NCI-H748 treated with DMSO at 0.1 percent for 48 hours (cell line): ENCODE results near the gene RXRB.
A peak's percentile ranks its signal among the peaks of the same experiment; 100 is the strongest.
"Not testable (repeated sequence)": the region's sequence is repeated elsewhere in the genome, so short reads cannot be mapped to it uniquely, and the experiment has no call there.

ENCODE experiments used
- DNase-seq: peaks from one replicate; lab custom pipeline; 2025; lab: John Stamatoyannopoulos, UW

Gene RXRB

DNA sequence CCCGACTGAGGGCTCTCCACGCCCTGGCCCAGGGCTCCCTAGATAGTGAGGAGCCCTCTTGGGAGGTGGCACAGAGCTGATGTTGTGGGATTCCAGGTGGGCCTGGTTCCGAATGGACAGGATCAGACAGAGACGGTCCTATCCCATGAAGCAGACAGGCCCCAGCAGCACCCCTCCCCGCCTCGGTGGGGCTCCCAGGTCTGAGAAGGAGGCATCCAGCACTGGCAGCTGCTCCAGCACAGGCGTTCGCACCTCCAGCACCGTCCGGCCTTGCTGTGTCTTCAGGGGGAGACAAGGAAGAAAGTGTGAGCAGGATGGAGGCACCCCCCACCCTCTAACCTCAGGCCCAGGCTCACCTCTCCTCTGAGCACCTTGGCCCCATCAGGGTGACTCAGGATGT lies 36.9 kb downstream of the RXRB start:
- DNase-seq, result no peak

- DNase-seq, result peak; percentile 55
These were observed 38.8 kb downstream of the RXRB start for GRCh38 chr6:33161354-33162331.

DNA sequence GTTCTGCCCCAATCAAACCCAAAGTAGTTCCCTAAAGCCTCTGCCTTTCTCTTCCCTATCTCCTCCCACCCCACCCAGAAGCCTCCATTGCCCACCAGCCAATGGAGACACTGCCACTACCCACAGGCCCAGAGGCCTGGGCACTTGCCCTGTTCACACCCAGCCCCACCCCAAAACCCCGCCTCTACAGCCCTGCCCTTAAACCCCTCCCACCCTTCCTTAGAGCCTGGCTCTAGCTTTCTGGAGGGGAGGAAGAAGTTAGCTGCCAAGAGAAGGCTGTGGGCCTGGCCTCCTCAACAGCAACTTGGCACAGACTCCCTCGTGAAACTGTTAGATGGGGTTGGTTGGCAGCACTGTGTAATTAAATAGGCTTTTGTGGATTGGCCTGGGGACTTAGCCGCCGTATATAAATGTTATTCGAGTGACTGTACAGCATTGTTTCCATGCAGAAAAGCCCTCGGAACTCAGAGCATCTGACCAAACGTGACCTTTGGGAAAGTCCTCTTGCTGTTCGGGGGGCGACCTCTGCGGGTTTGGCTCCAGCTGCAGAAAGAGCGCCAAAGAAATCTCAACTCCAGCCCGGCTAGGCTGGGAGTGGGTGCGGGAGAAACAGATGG lies 39.6 kb downstream of the RXRB start:
- DNase-seq, result no peak

DNA sequence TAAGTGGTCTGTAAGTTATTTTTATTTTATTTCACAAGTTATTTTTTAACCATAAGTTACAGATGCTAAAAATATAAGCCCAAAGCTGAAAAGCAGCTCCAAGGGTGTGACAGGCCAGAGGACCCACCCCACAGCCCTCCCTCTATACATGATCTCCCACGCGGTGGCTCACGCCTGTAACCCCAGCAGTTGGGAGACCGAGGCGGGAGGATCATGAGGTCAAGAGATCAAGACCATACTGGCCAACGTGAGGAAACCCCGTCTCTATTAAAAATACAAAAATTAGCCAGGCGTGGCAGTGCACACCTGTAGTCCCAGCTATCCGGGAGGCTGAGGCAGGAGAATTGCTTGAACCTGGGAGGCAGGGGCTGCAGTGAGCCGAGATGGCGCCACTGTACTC lies 40.4 kb downstream of the RXRB start:
- no peak for DNase-seq

- DNase-seq, result no peak
These were observed 43.5 kb downstream of the RXRB start for GRCh38 chr6:33156964-33157363.

GRCh38 chr6:33156561-33156960 lies 43.9 kb downstream of the RXRB start:
- DNase-seq, result no peak

DNA sequence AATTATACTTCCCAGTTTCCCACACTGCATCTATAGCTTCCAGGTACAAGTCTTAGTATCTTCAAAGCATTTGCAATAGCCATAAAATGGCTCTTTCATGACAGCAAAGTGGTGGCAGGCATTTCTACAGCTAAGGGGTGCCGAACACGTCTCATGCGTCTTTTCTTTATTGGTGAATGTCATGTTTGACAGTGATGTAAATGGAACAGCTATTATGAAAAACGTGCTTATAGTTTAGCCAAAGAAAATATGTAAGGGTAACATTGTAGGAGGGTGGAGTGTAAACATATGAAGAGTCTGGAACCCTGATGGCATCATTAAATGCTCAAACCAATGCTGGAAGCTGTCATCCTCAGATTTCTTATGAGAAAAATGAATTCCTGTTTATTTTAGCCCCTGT lies 46.1 kb downstream of the RXRB start:
- no peak for DNase-seq

DNA sequence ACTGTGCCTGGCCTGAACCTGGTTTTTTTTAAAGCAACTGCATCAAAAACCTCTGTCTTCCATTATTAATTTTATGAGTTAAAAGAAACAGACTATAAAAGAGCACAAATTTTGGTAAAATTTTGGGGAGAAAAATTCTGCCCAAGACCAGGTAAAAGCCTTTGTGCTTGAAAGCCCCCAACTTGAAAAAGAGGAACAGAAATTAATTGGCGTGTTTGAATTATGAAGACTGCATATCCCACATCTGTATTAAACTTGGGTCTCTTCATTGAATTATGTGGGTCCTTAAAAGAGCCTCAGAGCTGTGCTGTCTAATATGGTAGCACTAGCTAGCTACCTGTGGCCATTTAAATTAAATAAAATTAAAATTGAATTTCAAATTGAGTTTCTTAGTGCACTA lies 49.4 kb downstream of the RXRB start:
- DNase-seq, result no peak

- not testable (repeated sequence) for DNase-seq
These were observed 49.9 kb downstream of the RXRB start for GRCh38 chr6:33150560-33150959.

- DNase-seq, result no peak
These were observed 52.4 kb downstream of the RXRB start for GRCh38 chr6:33147807-33148666.

- no peak for DNase-seq
These were observed 56.1 kb downstream of the RXRB start for GRCh38 chr6:33144373-33144772.
